ENCODE results near the gene PLA2G4D.

The PLA2G4D gene

GRCh38 chr15:42036966-42037365 is 57.4 kb downstream of the PLA2G4D start:
- TF ChIP-seq, protein P1, sequence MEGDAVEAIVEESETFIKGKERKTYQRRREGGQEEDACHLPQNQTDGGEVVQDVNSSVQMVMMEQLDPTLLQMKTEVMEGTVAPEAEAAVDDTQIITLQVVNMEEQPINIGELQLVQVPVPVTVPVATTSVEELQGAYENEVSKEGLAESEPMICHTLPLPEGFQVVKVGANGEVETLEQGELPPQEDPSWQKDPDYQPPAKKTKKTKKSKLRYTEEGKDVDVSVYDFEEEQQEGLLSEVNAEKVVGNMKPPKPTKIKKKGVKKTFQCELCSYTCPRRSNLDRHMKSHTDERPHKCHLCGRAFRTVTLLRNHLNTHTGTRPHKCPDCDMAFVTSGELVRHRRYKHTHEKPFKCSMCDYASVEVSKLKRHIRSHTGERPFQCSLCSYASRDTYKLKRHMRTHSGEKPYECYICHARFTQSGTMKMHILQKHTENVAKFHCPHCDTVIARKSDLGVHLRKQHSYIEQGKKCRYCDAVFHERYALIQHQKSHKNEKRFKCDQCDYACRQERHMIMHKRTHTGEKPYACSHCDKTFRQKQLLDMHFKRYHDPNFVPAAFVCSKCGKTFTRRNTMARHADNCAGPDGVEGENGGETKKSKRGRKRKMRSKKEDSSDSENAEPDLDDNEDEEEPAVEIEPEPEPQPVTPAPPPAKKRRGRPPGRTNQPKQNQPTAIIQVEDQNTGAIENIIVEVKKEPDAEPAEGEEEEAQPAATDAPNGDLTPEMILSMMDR (IDR thresholded peaks at IDR 0.05; ENCODE audit: low read depth, low read length), result no peak
- DNase-seq (ENCODE audit: extremely low read depth, low read depth), result no peak

DNA sequence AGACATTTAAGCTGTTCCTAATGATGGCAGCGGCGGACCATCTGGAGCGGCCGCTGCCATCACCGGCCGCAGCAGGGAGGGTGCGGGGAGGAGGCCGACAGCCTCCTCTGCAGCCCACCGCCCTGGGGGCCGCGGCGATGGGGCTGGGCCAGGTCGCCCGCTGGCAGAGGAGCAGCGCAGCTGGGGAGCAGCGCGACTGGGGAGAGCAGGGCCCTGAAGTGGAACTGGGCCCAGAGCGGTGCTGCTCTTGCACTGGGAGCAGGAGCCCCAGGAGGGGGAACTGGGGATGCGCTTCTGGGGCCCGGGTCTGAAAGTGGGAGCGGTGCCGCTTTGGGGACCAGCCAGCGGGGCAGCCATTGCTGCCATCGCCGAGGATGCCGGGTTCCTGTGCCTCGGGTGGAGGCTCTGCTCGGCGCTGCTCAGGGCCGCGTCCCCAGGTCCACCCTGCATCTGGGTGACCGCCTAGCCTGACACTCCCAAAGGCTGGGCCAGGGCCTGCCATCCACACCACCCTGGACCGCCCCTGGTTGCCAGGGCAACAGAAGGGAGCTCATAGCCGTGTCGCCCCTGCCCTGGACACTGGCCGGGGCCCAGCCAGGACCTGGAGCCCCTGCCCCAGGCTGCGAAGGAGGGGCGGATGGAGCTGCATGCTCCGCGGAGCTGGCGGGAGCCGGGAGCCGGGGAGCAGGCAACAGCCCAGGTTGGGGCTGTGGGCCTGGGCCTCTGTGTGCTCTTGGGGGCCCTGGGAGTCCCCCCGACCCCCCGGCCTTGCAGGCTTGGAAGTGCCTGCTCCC is 58.1 kb downstream of the PLA2G4D start:
- TF ChIP-seq, protein P1 (IDR thresholded peaks at IDR 0.05; ENCODE audit: low read depth, low read length), result no peak

DNA sequence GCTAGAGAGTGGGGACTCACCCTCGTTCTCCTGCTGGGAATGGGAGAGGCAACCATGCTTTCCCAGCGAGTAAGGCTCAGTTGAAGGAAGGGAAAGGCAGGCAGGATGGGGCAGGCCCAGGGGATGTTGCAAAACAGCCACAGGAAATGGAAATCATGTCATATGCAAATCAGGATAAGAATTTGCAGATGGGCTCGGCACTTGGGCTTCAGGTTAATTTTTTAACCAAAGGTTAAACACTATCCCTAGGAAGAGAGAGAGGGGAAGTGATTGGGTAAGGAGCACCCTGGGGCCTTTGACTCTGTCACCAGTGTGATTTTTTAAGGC is 59.0 kb downstream of the PLA2G4D start:
- DNase-seq (ENCODE audit: extremely low read depth, low read depth), result no peak
- TF ChIP-seq, protein P1 (IDR thresholded peaks at IDR 0.05; ENCODE audit: low read depth, low read length), result no peak

More for the DNA sequence above, 58.1 kb downstream of the PLA2G4D start:
- DNase-seq (ENCODE audit: extremely low read depth, low read depth), result no peak

GRCh38 chr15:42034628-42035434 is 59.5 kb downstream of the PLA2G4D start:
- TF ChIP-seq, protein P1 (IDR thresholded peaks at IDR 0.05; ENCODE audit: low read depth, low read length), result no peak
- no peak for DNase-seq (ENCODE audit: extremely low read depth, low read depth)

GRCh38 chr15:42033214-42033873 is 61.0 kb downstream of the PLA2G4D start:
- TF ChIP-seq, protein P1 (IDR thresholded peaks at IDR 0.05; ENCODE audit: low read depth, low read length), result no peak
- no peak for DNase-seq (ENCODE audit: extremely low read depth, low read depth)

GRCh38 chr15:42032376-42033213 is 61.8 kb downstream of the PLA2G4D start:
- DNase-seq (ENCODE audit: extremely low read depth, low read depth), result no peak
- TF ChIP-seq, protein P1 (IDR thresholded peaks at IDR 0.05; ENCODE audit: low read depth, low read length), result no peak
